Measurements from ENCODE around the gene IL9R.
"Not testable (repeated sequence)": the region's sequence is repeated elsewhere in the genome, so short reads cannot be mapped to it uniquely, and the experiment has no call there.

GRCh38 chrX:155971658-155972057 lies 25.8 kb upstream of the IL9R start:
- not testable (repeated sequence) for TF ChIP-seq RAD21 (IDR thresholded peaks at IDR 0.05; ENCODE audit: low read length); MAZ (IDR thresholded peaks at IDR 0.05; ENCODE audit: borderline replicate concordance, low read depth, low read length); BHLHE40 (IDR thresholded peaks at IDR 0.05; ENCODE audit: low read depth, low read length); CTCF (conservative IDR thresholded peaks at IDR 0.05; ENCODE audit: low read depth, low read length); POLR2A (IDR thresholded peaks at IDR 0.05; ENCODE audit: low read depth, low read length); NFE2L2 (IDR thresholded peaks at IDR 0.05; ENCODE audit: low read depth, low read length); RCOR1 (IDR thresholded peaks at IDR 0.05; ENCODE audit: insufficient replicate concordance, low read length); FOS (IDR thresholded peaks at IDR 0.05; ENCODE audit: low read depth, low read length); USF2 (IDR thresholded peaks at IDR 0.05; ENCODE audit: low read depth, low read length); MXI1 (IDR thresholded peaks at IDR 0.05; ENCODE audit: borderline replicate concordance, low read depth, low read length)
